Smooth muscle cell (in vitro differentiated cells): Measurements from ENCODE around the gene PKHD1. TPM values are rescaled to one million over a fixed set of nuclear protein-coding genes. Genes with fewer than 3 reads are reported as not detected.

Source experiments
- DNase-seq: peaks from one replicate; lab custom pipeline; 2025; ENCODE audit not compliant: unreplicated experiment; lab: John Stamatoyannopoulos, UW
- H2AFZ ChIP-seq: fragments of 200-600 bp; sonication (generic); 2 replicates; pipeline ENCODE4 v1.6.0; 2016; ENCODE audit warnings: antibody characterized with exemption, low read depth, mild to moderate bottlenecking
- H3F3A ChIP-seq: fragments of 200-600 bp; sonication (generic); 2 replicates; pipeline ENCODE4 v1.6.0; 2017; ENCODE audit warnings: antibody characterized with exemption, low read depth
- H3K27ac ChIP-seq: fragments of 200-600 bp; sonication (generic); 2 replicates; pipeline ENCODE4 v1.5.1; 2016; ENCODE audit warnings: low read depth, mild to moderate bottlenecking
- H3K27me3 ChIP-seq: fragments of 200-600 bp; sonication (generic); 2 replicates; pipeline ENCODE4 v1.6.1; 2016; ENCODE audit warnings: low read depth, mild to moderate bottlenecking
- H3K36me3 ChIP-seq: fragments of 200-600 bp; sonication (generic); 2 replicates; pipeline ENCODE4 v1.5.1; 2016; ENCODE audit warnings: low read depth
- H3K4me1 ChIP-seq: fragments of 200-600 bp; sonication (generic); 2 replicates; pipeline ENCODE4 v1.5.1; 2016; ENCODE audit warnings: low read depth
- H3K4me2 ChIP-seq: fragments of 200-600 bp; sonication (generic); 2 replicates; pipeline ENCODE4 v1.6.0; 2016; ENCODE audit warnings: mild to moderate bottlenecking
- H3K4me3 ChIP-seq: fragments of 200-600 bp; sonication (generic); 2 replicates; pipeline ENCODE4 v1.5.1; 2016; ENCODE audit warnings: mild to moderate bottlenecking
- H3K79me2 ChIP-seq: fragments of 200-600 bp; sonication (generic); 2 replicates; pipeline ENCODE4 v1.6.0; 2016; ENCODE audit warnings: low read depth, mild to moderate bottlenecking
- H3K9ac ChIP-seq: fragments of 200-600 bp; sonication (generic); 2 replicates; pipeline ENCODE4 v1.6.0; 2016; ENCODE audit warnings: low read depth
- H3K9me3 ChIP-seq: fragments of 200-600 bp; sonication (generic); replicated peaks from 2 replicates; pipeline ENCODE4 v1.5.1; 2016; ENCODE audit warnings: low read depth
- H4K20me1 ChIP-seq: fragments of 200-600 bp; sonication (generic); 2 replicates; pipeline ENCODE4 v1.6.0; 2016; ENCODE audit warnings: low read depth
- CTCF ChIP-seq: fragments of 200-600 bp; sonication (generic); IDR thresholded peaks from 2 replicates; pipeline ENCODE4 v1.5.1; 2017; ENCODE audit warnings: borderline replicate concordance, mild to moderate bottlenecking, antibody characterized with exemption; ENCODE audit not compliant: insufficient read depth, poor library complexity, severe bottlenecking
- WGBS: methylation state at CpG from one replicate; pipeline ENCODE4 v1.1.7; 2016; ENCODE audit warnings: low lambda C conversion rate; 5-methylcytosine and 5-hydroxymethylcytosine counted together
- polyA plus RNA-seq: library from polyadenylated mRNA; unstranded; fragments of >200 nt; fragmentation: Nextera tagmentation; extraction: Ambion mirVana; gene quantifications from 2 replicates; pipeline ENCODE4 v1.2.1, GENCODE V29; 2016
- total RNA-seq: library from RNA; depleted of rRNA; stranded (reverse); fragments of >200 nt; gene quantifications from 2 replicates; pipeline ENCODE4 v1.2.3, GENCODE V29; 2014

PKHD1 gene
- total and polyA plus RNA-seq, 2 experiments from 2014 or later = not detected

GRCh38 chr6:51844336-51844735 lies 243.1 kb downstream of the PKHD1 start:
- Histone ChIP-seq H3K4me3 (no peak overlapping the region), H3K27ac (no peak overlapping the region), H3K36me3 (no peaks in the 10 kb centered on the region), H3K4me1 (peaks cover 27% of the 10 kb centered on the region), H3K4me2 (no peak overlapping the region), H3K79me2 (no peaks in the 10 kb centered on the region), H3K27me3 (no peaks in the 10 kb centered on the region), H4K20me1 (no peaks in the 10 kb centered on the region), H3K9me3 (no peaks in the 10 kb centered on the region), H3F3A (no peaks in the 10 kb centered on the region), H3K9ac (no peak overlapping the region), H2AFZ (no peak overlapping the region)
- no peak for DNase-seq
- 91% methylated on average over 3 of the region's 3 CpGs for WGBS
- no peak for TF ChIP-seq CTCF

- Histone ChIP-seq H3K4me2 (no peak overlapping the region), H4K20me1 (no peaks in the 10 kb centered on the region), H3K9me3 (no peaks in the 10 kb centered on the region), H3K27ac (no peak overlapping the region), H3K9ac (no peak overlapping the region), H3K4me1 (peaks cover 27% of the 10 kb centered on the region), H3K27me3 (no peaks in the 10 kb centered on the region), H3F3A (no peaks in the 10 kb centered on the region), H2AFZ (no peak overlapping the region), H3K36me3 (no peaks in the 10 kb centered on the region), H3K4me3 (no peak overlapping the region), H3K79me2 (no peaks in the 10 kb centered on the region)
- WGBS = 94% methylated on average over 5 of the region's 5 CpGs
- no peak for DNase-seq
- TF ChIP-seq CTCF = no peak
These were observed 243.9 kb downstream of the PKHD1 start for GRCh38 chr6:51843456-51844056.

- WGBS = 77% methylated on average over 8 of the region's 8 CpGs
- no peaks in the 10 kb centered on the region for H4K20me1 ChIP-seq
These were observed 244.5 kb downstream of the PKHD1 start for GRCh38 chr6:51842804-51843378.

More at GRCh38 chr6:51842804-51843378, 244.5 kb downstream of the PKHD1 start:
- Histone ChIP-seq H3K4me2 (no peak overlapping the region), H2AFZ (no peak overlapping the region), H3K27ac (no peak overlapping the region), H3K36me3 (no peaks in the 10 kb centered on the region), H3F3A (no peaks in the 10 kb centered on the region), H3K9ac (no peak overlapping the region), H3K79me2 (no peaks in the 10 kb centered on the region), H3K4me3 (no peak overlapping the region), H3K4me1 (peaks cover 27% of the 10 kb centered on the region), H3K9me3 (no peaks in the 10 kb centered on the region), H3K27me3 (no peaks in the 10 kb centered on the region)
- no peak for DNase-seq
- TF ChIP-seq CTCF = no peak
